Body of pancreas (tissue), 4 donors: ENCODE measurements around the gene DDX10. TPM values are rescaled to one million over a fixed set of nuclear protein-coding genes. Genes with fewer than 3 reads are reported as not detected.

Experiments
- ATAC-seq: fragments of 150-250 bp; one replicate; pipeline ENCODE4 v1.9.1; 2016
- DNase-seq, 4 donors: peaks; one replicate each; pipeline ENCODE4 v3.0.0-alpha.2; 2019
- H3K27ac ChIP-seq, 4 donors: fragments of 200-600 bp; sonication (generic); 1 replicate in 3 of 4; 2 replicates in 1 of 4; pipeline versions ENCODE4 v1.5.1 to v1.6.1; 2016 to 2019; ENCODE audit warnings: mild to moderate bottlenecking in 1 of 4, mixed read lengths in 1 of 4, moderate library complexity in 1 of 4
- H3K27me3 ChIP-seq, 2 donors: fragments of 200-600 bp; sonication (generic); one replicate each; pipeline ENCODE4 v1.6.0; 2016; ENCODE audit warnings: mild to moderate bottlenecking in 1 of 2
- H3K36me3 ChIP-seq, 2 donors: fragments of 200-600 bp; sonication (generic); replicated peaks in 1 of 2; 2 replicates each; pipeline ENCODE4 v1.5.1; 2016; ENCODE audit warnings: low read depth in 2 of 2; ENCODE audit not compliant: insufficient read depth in 1 of 2
- H3K4me1 ChIP-seq: fragments of 200-600 bp; sonication (generic); one replicate; pipeline ENCODE4 v1.6.0; 2016
- H3K4me3 ChIP-seq, 2 donors: fragments of 200-600 bp; sonication (generic); 1 replicate in 1 of 2; 2 replicates in 1 of 2; pipeline ENCODE4 v1.5.1; 2016 to 2019
- H3K9me3 ChIP-seq, 3 donors: fragments of 200-600 bp; sonication (generic); 1 replicate in 2 of 3; 2 replicates in 1 of 3; pipeline ENCODE4 v1.5.1; 2016
- POLR2A ChIP-seq, 3 donors: fragments of 450-650 bp; IDR thresholded peaks; one replicate each; pipeline ENCODE4 v1.6.1; 2016; ENCODE audit warnings: antibody characterized with exemption in 3 of 3, mild to moderate bottlenecking in 2 of 3
- WGBS, 2 donors: methylation state at CpG; one replicate each; pipeline ENCODE4 v1.1.5; 2017; 5-methylcytosine and 5-hydroxymethylcytosine counted together
- intact Hi-C: fragments of 100-400 bp; cut with DNase I; formaldehyde crosslinking; loops from one replicate; pipeline ENCODE4 v1.15.1; 2023
- total RNA-seq, 2 donors: library from RNA; depleted of rRNA; stranded (reverse); fragments of >200 nt; gene quantifications; one replicate each; pipeline ENCODE4 v1.1.0, GENCODE V29; 2016
- TF ChIP-seq, protein P1 (sequence below), 7 experiments: fragments of 450-650 bp in 4 of 7; fragments of 200-600 bp in 3 of 7; sonication (generic) in 3 of 7; IDR thresholded peaks; one replicate each; pipeline ENCODE4 v1.5.1; 2016 to 2019; ENCODE audit warnings: antibody characterized with exemption in 7 of 7

Gene DDX10
- total RNA-seq, 2 donors from 2014 or later = 11.7 to 18.5 TPM

DNA sequence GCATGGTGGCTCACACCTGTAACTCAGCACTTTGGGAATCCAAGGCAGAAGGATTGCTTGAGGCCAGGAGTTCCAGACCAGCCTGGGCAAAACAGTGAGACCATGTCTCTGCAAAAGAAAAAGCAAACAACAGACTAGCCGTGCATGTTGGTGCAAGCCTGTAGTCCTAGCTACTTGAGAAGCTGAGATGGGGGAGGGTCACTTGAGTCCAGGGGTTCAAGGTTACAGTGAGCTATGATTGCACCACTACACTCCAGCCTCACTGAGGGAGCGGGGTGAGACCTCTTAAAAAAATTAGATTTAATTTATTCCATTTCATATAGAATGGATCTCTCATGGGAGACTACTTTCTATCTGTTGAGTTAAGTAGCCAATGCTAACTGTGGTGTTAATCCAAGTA is 50.4 kb downstream of the DDX10 start:
- WGBS, 2 donors = 72 to 80% methylated on average over 2 of the region's 2 CpGs

DNA sequence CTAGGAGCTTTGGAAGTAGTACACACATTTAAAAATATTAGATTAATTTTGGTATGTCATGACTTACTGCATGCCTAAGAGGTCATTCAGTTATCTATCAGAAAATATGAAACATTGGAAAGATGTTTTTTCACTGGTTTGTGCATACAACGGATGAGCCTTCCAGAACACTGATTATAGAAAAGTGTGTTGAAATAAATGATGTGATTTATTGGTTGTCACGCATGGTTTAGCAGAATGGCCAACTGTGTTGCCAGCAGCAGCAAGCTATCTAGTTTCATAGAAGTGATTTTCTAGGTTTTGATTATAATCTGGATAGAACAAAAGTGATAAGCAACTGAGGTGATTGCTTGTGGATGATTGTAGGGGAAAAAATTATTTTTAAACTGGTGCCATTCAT is 53.6 kb downstream of the DDX10 start:
- WGBS, 2 donors = 75 to 88% methylated on average over 2 of the region's 2 CpGs
- no peaks in the 10 kb centered on the region for H3K27me3 ChIP-seq
- intact Hi-C loops = no loop called here
- no peaks in the 10 kb centered on the region for H3K4me1 ChIP-seq
- H3K36me3 ChIP-seq = peaks cover 0 to 4% of the 10 kb centered on the region in 2 donors
- ATAC-seq = no peak
- no peaks in the 10 kb centered on the region for H3K9me3 ChIP-seq
- no peak overlapping the region for H3K27ac ChIP-seq
- TF ChIP-seq, protein P1, sequence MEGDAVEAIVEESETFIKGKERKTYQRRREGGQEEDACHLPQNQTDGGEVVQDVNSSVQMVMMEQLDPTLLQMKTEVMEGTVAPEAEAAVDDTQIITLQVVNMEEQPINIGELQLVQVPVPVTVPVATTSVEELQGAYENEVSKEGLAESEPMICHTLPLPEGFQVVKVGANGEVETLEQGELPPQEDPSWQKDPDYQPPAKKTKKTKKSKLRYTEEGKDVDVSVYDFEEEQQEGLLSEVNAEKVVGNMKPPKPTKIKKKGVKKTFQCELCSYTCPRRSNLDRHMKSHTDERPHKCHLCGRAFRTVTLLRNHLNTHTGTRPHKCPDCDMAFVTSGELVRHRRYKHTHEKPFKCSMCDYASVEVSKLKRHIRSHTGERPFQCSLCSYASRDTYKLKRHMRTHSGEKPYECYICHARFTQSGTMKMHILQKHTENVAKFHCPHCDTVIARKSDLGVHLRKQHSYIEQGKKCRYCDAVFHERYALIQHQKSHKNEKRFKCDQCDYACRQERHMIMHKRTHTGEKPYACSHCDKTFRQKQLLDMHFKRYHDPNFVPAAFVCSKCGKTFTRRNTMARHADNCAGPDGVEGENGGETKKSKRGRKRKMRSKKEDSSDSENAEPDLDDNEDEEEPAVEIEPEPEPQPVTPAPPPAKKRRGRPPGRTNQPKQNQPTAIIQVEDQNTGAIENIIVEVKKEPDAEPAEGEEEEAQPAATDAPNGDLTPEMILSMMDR (IDR thresholded peaks at IDR 0.05) = no peak
- TF ChIP-seq POLR2A (IDR thresholded peaks at IDR 0.05) = no peak
- H3K4me3 ChIP-seq = no peak overlapping the region
- no peak for DNase-seq

More for the DNA sequence above, 50.4 kb downstream of the DDX10 start:
- H3K4me1 ChIP-seq = no peaks in the 10 kb centered on the region
- H3K27me3 ChIP-seq = no peaks in the 10 kb centered on the region
- H3K36me3 ChIP-seq = no peaks in the 10 kb centered on the region
- H3K27ac ChIP-seq = no peak overlapping the region
- intact Hi-C loops = no loop called here
- DNase-seq = no peak
- H3K4me3 ChIP-seq = no peak overlapping the region
- no peak for TF ChIP-seq POLR2A (IDR thresholded peaks at IDR 0.05)
- H3K9me3 ChIP-seq = no peaks in the 10 kb centered on the region
- ATAC-seq = no peak

DNA sequence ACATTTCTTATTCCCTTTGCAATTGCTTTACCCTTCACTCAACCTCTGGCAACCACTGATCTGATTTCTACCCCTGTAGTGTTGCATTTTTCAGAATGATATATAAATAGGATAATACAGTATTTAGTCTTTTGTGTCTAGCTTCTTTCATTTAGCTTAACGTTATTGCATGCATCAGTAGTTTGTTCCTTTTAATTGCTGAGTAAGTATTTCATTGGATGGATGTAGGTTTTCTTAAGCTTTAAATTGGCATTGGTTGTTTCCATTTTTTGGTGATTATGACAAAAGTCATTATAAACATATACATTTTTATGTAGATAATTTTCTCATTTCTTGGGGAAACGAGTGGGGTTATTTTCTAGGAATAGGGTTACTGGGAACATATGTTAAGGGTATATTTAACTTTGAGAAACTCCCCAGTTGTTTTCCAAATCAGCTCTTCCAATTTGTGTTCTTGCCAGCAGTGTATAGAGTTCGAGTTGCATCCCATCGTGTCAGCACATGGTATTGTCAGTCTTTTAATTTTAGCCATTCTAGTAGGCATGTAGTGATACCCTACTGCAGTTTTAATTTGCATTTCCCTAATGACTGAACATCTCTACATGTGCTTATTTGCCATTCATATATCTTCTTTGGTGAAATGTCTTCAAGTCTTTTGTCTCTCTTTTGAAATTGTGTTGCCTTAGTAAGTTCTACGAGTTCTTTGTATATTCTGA is 60.3 kb downstream of the DDX10 start:
- Histone ChIP-seq H3K4me3 (no peak overlapping the region), H3K36me3 (peaks cover 0 to 4% of the 10 kb centered on the region in 2 donors), H3K9me3 (no peaks in the 10 kb centered on the region), H3K27ac (no peak overlapping the region), H3K4me1 (peaks cover 8% of the 10 kb centered on the region), H3K27me3 (no peaks in the 10 kb centered on the region)
- no peak for TF ChIP-seq POLR2A (IDR thresholded peaks at IDR 0.05)
- TF ChIP-seq, protein P1 (IDR thresholded peaks at IDR 0.05) = no peak
- ATAC-seq = no peak
- DNase-seq = no peak
- 56 to 75% methylated on average over 5 of the region's 5 CpGs for WGBS, 2 donors
- intact Hi-C loops = no loop called here

DNA sequence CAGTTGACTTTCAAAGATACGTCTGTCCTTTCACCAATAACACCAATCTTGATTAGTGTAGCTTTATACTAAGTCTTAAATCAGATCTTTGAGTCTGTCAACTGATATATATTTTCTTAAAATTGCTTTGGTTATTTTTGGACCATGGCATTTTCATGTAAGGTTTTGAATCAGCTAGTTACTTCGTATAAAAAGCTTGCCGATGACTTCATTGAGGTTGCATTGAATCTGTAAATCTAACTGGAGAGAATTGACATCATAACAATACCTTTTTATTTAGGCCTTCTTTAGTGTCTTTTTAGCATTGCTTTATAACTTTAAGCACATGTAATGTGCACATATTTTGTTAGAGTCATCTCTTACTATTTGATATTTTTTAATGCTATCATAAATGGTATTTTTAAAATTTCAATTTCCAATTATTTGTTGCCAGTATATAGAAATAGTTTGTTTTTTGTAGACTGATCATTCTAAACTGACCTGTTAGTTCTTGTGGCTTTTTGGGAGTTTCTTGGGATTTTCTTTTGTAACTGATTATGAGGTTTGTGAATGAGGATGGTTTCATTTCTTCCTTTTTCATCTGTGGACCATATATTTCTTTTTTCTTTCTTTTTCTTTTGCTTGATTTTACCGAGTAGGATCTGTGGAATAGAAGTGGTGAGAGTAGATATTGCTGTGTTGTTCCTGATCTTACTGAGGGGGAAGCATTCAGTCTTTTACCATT is 61.4 kb downstream of the DDX10 start:
- 87 to 97% methylated on average over 4 of the region's 4 CpGs for WGBS, 2 donors
- H3K36me3 ChIP-seq = peaks cover 0 to 4% of the 10 kb centered on the region in 2 donors
- H3K27ac ChIP-seq = no peak overlapping the region
- H3K4me3 ChIP-seq = no peak overlapping the region
- TF ChIP-seq POLR2A (IDR thresholded peaks at IDR 0.05) = no peak
- TF ChIP-seq, protein P1 (IDR thresholded peaks at IDR 0.05) = no peak
- H3K27me3 ChIP-seq = no peaks in the 10 kb centered on the region
- DNase-seq = no peak
- no peaks in the 10 kb centered on the region for H3K9me3 ChIP-seq
- peaks cover 8% of the 10 kb centered on the region for H3K4me1 ChIP-seq
- ATAC-seq = no peak
- intact Hi-C loops = no loop called here

DNA sequence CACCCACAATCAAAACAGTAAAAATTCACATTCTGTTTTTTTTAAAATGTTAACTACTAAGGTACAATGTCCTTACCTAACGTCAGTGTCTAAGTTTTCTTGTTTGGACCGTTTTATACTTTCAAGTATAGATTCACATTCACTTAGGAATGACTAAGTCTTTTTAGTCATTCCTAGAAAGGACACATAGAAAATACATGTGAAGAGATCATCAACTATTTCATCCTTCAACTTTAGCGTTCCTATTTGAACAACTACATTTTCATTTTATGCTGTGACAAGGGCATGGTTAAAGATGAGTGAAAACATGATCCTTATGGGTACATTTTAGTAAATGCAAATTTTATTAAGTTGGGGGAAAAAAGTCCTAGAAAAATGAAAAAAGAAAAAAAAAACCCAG is 62.8 kb downstream of the DDX10 start:
- ATAC-seq (no peak), DNase-seq (no peak)
- H3K4me1 ChIP-seq = peaks cover 16% of the 10 kb centered on the region
- intact Hi-C loops = no loop called here
- TF ChIP-seq POLR2A (IDR thresholded peaks at IDR 0.05) = no peak
- TF ChIP-seq, protein P1 (IDR thresholded peaks at IDR 0.05) = no peak
- no peaks in the 10 kb centered on the region for H3K27me3 ChIP-seq
- H3K27ac ChIP-seq = no peak overlapping the region
- H3K4me3 ChIP-seq = no peak overlapping the region
- H3K36me3 ChIP-seq = peaks cover 0 to 4% of the 10 kb centered on the region in 2 donors
- no peaks in the 10 kb centered on the region for H3K9me3 ChIP-seq
- 86% methylated on average over 3 of the region's 3 CpGs for WGBS, 2 donors
